ENCODE data around the gene PHC2.

DNA sequence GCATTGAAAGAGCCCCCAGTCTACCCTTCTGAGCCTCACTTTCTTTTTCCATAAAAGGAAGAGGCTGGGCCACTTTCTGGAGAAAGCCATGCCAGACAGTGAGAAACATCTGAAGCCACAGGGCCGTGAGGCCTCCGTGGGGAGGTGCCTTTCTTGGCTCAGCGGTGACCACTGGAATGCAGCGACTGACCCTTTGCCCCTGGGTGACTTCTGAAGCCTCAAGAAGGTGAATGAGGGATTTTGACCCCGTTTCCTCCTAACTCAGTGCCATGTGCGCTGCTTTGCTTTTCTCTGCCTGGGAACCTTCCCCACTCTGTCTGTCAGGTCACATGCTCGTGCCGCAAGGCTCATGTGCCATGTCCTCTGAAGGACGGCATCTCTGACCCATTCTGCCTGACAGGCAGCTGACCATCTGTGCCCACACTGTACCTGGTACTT is 65.3 kb downstream of the PHC2 start:
- TF ChIP-seq, protein P1, sequence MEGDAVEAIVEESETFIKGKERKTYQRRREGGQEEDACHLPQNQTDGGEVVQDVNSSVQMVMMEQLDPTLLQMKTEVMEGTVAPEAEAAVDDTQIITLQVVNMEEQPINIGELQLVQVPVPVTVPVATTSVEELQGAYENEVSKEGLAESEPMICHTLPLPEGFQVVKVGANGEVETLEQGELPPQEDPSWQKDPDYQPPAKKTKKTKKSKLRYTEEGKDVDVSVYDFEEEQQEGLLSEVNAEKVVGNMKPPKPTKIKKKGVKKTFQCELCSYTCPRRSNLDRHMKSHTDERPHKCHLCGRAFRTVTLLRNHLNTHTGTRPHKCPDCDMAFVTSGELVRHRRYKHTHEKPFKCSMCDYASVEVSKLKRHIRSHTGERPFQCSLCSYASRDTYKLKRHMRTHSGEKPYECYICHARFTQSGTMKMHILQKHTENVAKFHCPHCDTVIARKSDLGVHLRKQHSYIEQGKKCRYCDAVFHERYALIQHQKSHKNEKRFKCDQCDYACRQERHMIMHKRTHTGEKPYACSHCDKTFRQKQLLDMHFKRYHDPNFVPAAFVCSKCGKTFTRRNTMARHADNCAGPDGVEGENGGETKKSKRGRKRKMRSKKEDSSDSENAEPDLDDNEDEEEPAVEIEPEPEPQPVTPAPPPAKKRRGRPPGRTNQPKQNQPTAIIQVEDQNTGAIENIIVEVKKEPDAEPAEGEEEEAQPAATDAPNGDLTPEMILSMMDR (IDR thresholded peaks at IDR 0.05), result no peak
- TF ChIP-seq POLR2A (IDR thresholded peaks at IDR 0.05), result no peak

All from heart left ventricle (tissue), 13 donors.